ENCODE data around the gene PDE3B.
"Not testable (repeated sequence)": the region's sequence is repeated elsewhere in the genome, so short reads cannot be mapped to it uniquely, and the experiment has no call there.

Gene PDE3B

GRCh38 chr11:14643697-14644225 is at the start of gene PDE3B:
TSS of gene PDE3B (plus strand) at chr11:14643804. CDS start at chr11:14644076, 272 bp downstream.
- DNase-seq: peak; percentile 86

- peak; percentile 24 for DNase-seq
Observed at GRCh38 chr11:14595261-14595660, 48.3 kb upstream of the PDE3B start.

- DNase-seq: no peak
Observed at GRCh38 chr11:14607713-14608112, 35.9 kb upstream of the PDE3B start.

- no peak for DNase-seq
Observed at GRCh38 chr11:14609902-14610301, 33.7 kb upstream of the PDE3B start.

- peak; percentile 45 for DNase-seq
Observed at GRCh38 chr11:14611939-14612338, 31.7 kb upstream of the PDE3B start.

GRCh38 chr11:14612694-14613093 is 30.9 kb upstream of the PDE3B start:
- no peak for DNase-seq

GRCh38 chr11:14614091-14614622 is 29.4 kb upstream of the PDE3B start:
- DNase-seq: no peak

GRCh38 chr11:14617241-14618027 is 26.2 kb upstream of the PDE3B start:
- no peak for DNase-seq

GRCh38 chr11:14618060-14618459 is 25.5 kb upstream of the PDE3B start:
- no peak for DNase-seq

- no peak for DNase-seq
Observed at GRCh38 chr11:14619603-14620531, 23.7 kb upstream of the PDE3B start.

- DNase-seq: no peak
Observed at GRCh38 chr11:14622223-14622954, 21.2 kb upstream of the PDE3B start.

GRCh38 chr11:14623036-14623435 is 20.6 kb upstream of the PDE3B start:
- DNase-seq: no peak

GRCh38 chr11:14625586-14626205 is 17.9 kb upstream of the PDE3B start:
- peak; percentile 44 for DNase-seq

- DNase-seq: no peak
Observed at GRCh38 chr11:14626650-14627049, 17.0 kb upstream of the PDE3B start.

- DNase-seq: not testable (repeated sequence)
Observed at GRCh38 chr11:14633506-14634224, 9.9 kb upstream of the PDE3B start.

GRCh38 chr11:14634813-14635212 is 8.8 kb upstream of the PDE3B start:
- DNase-seq: no peak

- no peak for DNase-seq
Observed at GRCh38 chr11:14635546-14635945, 8.1 kb upstream of the PDE3B start.

- peak; percentile 65 for DNase-seq
Observed at GRCh38 chr11:14636119-14636518, 7.5 kb upstream of the PDE3B start.

GRCh38 chr11:14637868-14638409 is 5.7 kb upstream of the PDE3B start:
- no peak for DNase-seq

- peak; percentile 87 for DNase-seq
Observed at GRCh38 chr11:14638561-14638960, 5.0 kb upstream of the PDE3B start.

GRCh38 chr11:14641801-14642200 is 1.8 kb upstream of the PDE3B start:
- no peak for DNase-seq
